CD4-positive, alpha-beta memory T cell (primary cell): ENCODE measurements around the gene GYS1. TPM values are rescaled to one million over a fixed set of nuclear protein-coding genes. Genes with fewer than 3 reads are reported as not detected.

Experiments
- CTCF ChIA-PET: fragments of 350-600 bp; sonication (Branson Sonifier 250); formaldehyde crosslinking; loops from one replicate; lab custom pipeline; 2021; ENCODE audit warnings: inconsistent platforms; ENCODE audit not compliant: partially characterized antibody; lab: Charles Lee
- POLR2A ChIA-PET: fragments of 350-600 bp; sonication (Branson Sonifier 250); formaldehyde crosslinking; loops from one replicate; lab custom pipeline; 2021; ENCODE audit not compliant: partially characterized antibody; lab: Charles Lee
- DNase-seq, 5 donors: peaks; one replicate each; pipeline versions ENCODE4 v3.0.0 to v3.0.0-alpha.2; 2020 to 2022; ENCODE audit warnings: mixed read lengths in 1 of 5
- H3K27ac ChIP-seq: one replicate; pipeline ENCODE4 v1.7.0; 2013; ENCODE audit warnings: low read depth, low read length
- H3K27me3 ChIP-seq: 2 replicates; pipeline ENCODE4 v1.7.0; 2013; ENCODE audit warnings: mild to moderate bottlenecking, low read length, moderate library complexity; ENCODE audit not compliant: insufficient read depth
- H3K36me3 ChIP-seq: 2 replicates; pipeline ENCODE4 v1.7.0; 2013; ENCODE audit warnings: mild to moderate bottlenecking, low read length, moderate library complexity; ENCODE audit not compliant: insufficient read depth
- H3K4me1 ChIP-seq: 2 replicates; pipeline ENCODE4 v1.7.0; 2013; ENCODE audit warnings: mild to moderate bottlenecking, low read length, moderate library complexity; ENCODE audit not compliant: insufficient read depth
- H3K4me3 ChIP-seq, 2 donors: one replicate each; pipeline ENCODE4 v1.7.0; 2013; ENCODE audit warnings: low read length in 2 of 2, mild to moderate bottlenecking in 1 of 2
- H3K9me3 ChIP-seq, 2 donors: one replicate each; pipeline ENCODE4 v1.7.0; 2013; ENCODE audit warnings: low read length in 2 of 2, control low read depth in 1 of 2; ENCODE audit not compliant: control insufficient read depth in 1 of 2
- H3K27ac Mint-ChIP-seq, 7 donors: one replicate each; pipeline ENCODE4 v1.8.0; 2020 to 2021; ENCODE audit warnings: mixed read lengths in 7 of 7, mild to moderate bottlenecking in 6 of 7, inconsistent platforms in 3 of 7, moderate library complexity in 3 of 7
- H3K27me3 Mint-ChIP-seq, 2 donors: one replicate each; pipeline ENCODE4 v1.8.0; 2020 to 2021; ENCODE audit warnings: mixed read lengths in 2 of 2
- H3K36me3 Mint-ChIP-seq, 2 donors: one replicate each; pipeline ENCODE4 v1.8.0; 2020 to 2021; ENCODE audit warnings: mixed read lengths in 2 of 2, inconsistent platforms in 1 of 2, mild to moderate bottlenecking in 1 of 2
- H3K4me1 Mint-ChIP-seq, 4 donors: one replicate each; pipeline ENCODE4 v1.8.0; 2020 to 2021; ENCODE audit warnings: mixed read lengths in 4 of 4, mild to moderate bottlenecking in 1 of 4
- H3K4me3 Mint-ChIP-seq, 8 donors: one replicate each; pipeline ENCODE4 v1.8.0; 2020 to 2021; ENCODE audit warnings: mixed read lengths in 8 of 8, mild to moderate bottlenecking in 7 of 8, moderate library complexity in 6 of 8, inconsistent platforms in 3 of 8
- H3K9me3 Mint-ChIP-seq, 8 donors: one replicate each; pipeline ENCODE4 v1.8.0; 2020 to 2021; ENCODE audit warnings: mixed read lengths in 8 of 8, mild to moderate bottlenecking in 5 of 8, inconsistent platforms in 3 of 8, moderate library complexity in 1 of 8
- intact Hi-C: fragments of 100-400 bp; cut with micrococcal nuclease; formaldehyde crosslinking; loops from one replicate; pipeline ENCODE4 v1.15.1; 2023
- polyA plus RNA-seq, 2 donors: library from polyadenylated mRNA; unstranded; fragments of 300-500 nt; fragmentation: Illumina TruSeq; gene quantifications; one replicate each; pipeline ENCODE4 v1.2.3, GENCODE V29; 2021
- total RNA-seq, 2 experiments: library from RNA; stranded (reverse); gene quantifications; one replicate each; pipeline ENCODE4 v1.2.3, GENCODE V29; 2021

GYS1 gene
- total and polyA plus RNA-seq, 4 experiments from 2014 or later = 30.6 to 56.4 (median 43.8) TPM

GRCh38 chr19:49010453-49010852 is 17.3 kb upstream of the GYS1 start:
- CTCF ChIA-PET = interaction anchor here (3.1 to 3.3 kb wide), 2 partner anchors 12 to 17 kb away, joined by 10 to 24 read pairs; partner anchors contain the start of genes GYS1 and RUVBL2
- intact Hi-C loops = no loop called here
- Histone ChIP-seq H3K36me3 (peaks cover 19% of the 10 kb centered on the region), H3K4me1 (no peaks in the 10 kb centered on the region), H3K27ac (no peak overlapping the region), H3K27me3 (no peaks in the 10 kb centered on the region), H3K9me3 (no peaks in the 10 kb centered on the region), H3K4me3 (no peak overlapping the region)
- Mint-ChIP-seq H3K27ac (no peak overlapping the region), H3K4me3 (no peak overlapping the region), H3K9me3 (no peaks in the 10 kb centered on the region), H3K36me3 (peaks cover 14 to 45% of the 10 kb centered on the region in 2 donors), H3K4me1 (no peaks in the 10 kb centered on the region), H3K27me3 (no peaks in the 10 kb centered on the region)
- no peak for DNase-seq
- POLR2A ChIA-PET = interaction anchor here (0.9 kb wide), 1 partner anchor 8 kb away, joined by 3 read pairs; no protein-coding TSS in a partner anchor

GRCh38 chr19:49009828-49010227 is 16.7 kb upstream of the GYS1 start:
- Mint-ChIP-seq H3K27ac (no peak overlapping the region), H3K4me3 (no peak overlapping the region), H3K9me3 (no peaks in the 10 kb centered on the region), H3K4me1 (no peaks in the 10 kb centered on the region), H3K27me3 (no peaks in the 10 kb centered on the region), H3K36me3 (peaks cover 18 to 44% of the 10 kb centered on the region in 2 donors)
- H3K9me3 ChIP-seq = no peaks in the 10 kb centered on the region
- DNase-seq = no peak
- no peak overlapping the region for H3K27ac ChIP-seq
- H3K4me3 ChIP-seq = no peak overlapping the region
- no peaks in the 10 kb centered on the region for H3K27me3 ChIP-seq
- ChIA-PET CTCF (interaction anchor here (3.1 to 3.3 kb wide), 2 partner anchors 11 to 16 kb away, joined by 10 to 24 read pairs; partner anchors contain the start of genes GYS1 and RUVBL2), POLR2A (interaction anchor here (0.9 kb wide), 1 partner anchor 9 kb away, joined by 3 read pairs; no protein-coding TSS in a partner anchor)
- intact Hi-C loops = no loop called here
- no peaks in the 10 kb centered on the region for H3K4me1 ChIP-seq
- peaks cover 24% of the 10 kb centered on the region for H3K36me3 ChIP-seq

DNA sequence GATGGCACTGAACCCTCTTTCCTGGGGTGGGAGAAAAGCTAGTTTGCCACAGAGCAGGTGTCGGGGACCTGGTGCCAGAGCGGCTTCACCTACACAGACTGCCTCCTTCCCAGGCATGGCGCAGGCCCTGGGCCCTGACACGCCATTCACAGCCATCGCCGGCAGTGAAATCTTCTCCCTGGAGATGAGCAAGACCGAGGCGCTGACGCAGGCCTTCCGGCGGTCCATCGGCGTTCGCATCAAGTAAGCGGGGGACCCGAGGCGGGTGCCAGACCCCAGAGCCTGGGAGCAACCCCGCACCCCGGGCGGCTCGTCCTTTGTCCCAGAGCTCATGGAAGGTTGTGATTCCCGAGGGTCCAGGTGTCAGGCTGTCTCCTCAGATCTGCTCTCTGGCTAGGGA is 13.8 kb upstream of the GYS1 start:
- Histone ChIP-seq H3K4me1 (no peaks in the 10 kb centered on the region), H3K27ac (no peak overlapping the region), H3K27me3 (no peaks in the 10 kb centered on the region), H3K36me3 (peaks cover 17% of the 10 kb centered on the region), H3K9me3 (no peaks in the 10 kb centered on the region), H3K4me3 (no peak overlapping the region)
- intact Hi-C loops = no loop called here
- no peak overlapping the region for H3K27ac Mint-ChIP-seq
- H3K4me3 Mint-ChIP-seq = no peak overlapping the region
- no peak for DNase-seq
- ChIA-PET CTCF (no interaction called here), POLR2A (no interaction called here)
- H3K4me1 Mint-ChIP-seq = no peaks in the 10 kb centered on the region
- H3K27me3 Mint-ChIP-seq = no peaks in the 10 kb centered on the region
- H3K36me3 Mint-ChIP-seq = peaks cover 21 to 43% of the 10 kb centered on the region in 2 donors
- H3K9me3 Mint-ChIP-seq = no peaks in the 10 kb centered on the region

DNA sequence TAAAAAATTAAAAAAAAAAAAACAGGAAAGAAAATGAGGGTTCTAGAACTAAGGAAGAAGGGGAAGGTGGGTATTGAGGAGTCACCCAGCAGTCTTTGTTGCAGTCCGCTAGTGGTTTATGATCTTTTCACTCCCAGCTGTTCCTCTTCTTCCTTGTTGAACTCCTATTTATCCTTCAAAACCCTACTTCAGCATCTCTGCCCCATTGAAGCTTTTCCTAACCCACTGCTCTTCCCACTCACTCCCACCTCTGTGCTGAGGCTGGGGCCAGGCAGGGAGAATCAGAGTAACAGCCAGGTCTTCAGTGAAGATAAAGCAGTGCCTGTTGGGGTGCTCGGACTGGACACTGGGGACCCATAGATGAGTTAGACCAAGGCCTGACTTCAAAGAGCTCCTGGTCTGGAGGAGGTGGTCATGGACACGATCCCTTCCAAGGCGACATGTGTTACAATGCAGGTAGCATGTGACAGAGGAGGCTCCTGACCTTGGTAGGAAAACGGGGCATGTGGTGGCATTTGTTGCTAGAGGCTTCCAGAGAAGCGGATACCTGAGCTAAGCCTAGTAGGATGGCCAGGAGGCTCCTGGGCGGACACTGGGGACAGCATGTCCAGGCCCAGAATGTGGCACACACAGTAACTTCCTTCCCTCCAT is 12.0 kb upstream of the GYS1 start:
- peaks cover 12 to 34% of the 10 kb centered on the region in 2 donors for H3K36me3 Mint-ChIP-seq
- intact Hi-C loops = no loop called here

DNA sequence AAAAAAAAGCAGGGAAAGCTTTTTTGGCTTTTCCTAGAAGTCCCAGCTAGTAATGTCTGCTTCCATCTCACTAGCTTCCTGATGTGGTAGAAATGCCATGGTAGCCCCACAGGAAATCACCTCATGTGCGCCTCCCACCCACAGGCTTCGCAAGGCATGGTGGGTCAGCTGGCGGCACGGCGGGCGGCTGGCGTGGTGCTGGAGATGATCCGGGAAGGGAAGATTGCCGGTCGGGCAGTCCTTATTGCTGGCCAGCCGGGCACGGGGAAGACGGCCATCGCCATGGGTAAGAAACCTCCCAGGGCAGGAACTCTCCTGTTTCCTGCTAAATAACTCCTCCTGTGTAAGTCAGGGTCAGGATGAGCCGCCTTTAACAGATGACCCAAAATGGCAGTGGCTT is 11.0 kb upstream of the GYS1 start:
- Mint-ChIP-seq H3K9me3 (no peaks in the 10 kb centered on the region), H3K4me3 (no peak overlapping the region), H3K4me1 (peaks cover 3 to 8% (median 7%) of the 10 kb centered on the region in 4 donors), H3K36me3 (peaks cover 10 to 33% of the 10 kb centered on the region in 2 donors), H3K27ac (no peak overlapping the region), H3K27me3 (no peaks in the 10 kb centered on the region)
- H3K36me3 ChIP-seq = peaks cover 11% of the 10 kb centered on the region
- ChIA-PET POLR2A (interaction anchor here (0.7 kb wide), 1 partner anchor 10 kb away, joined by 4 read pairs; no protein-coding TSS in a partner anchor), CTCF (interaction anchor here (0.9 to 1.2 kb wide), 2 partner anchors 11 to 14 kb away, joined by 4 to 5 read pairs; partner anchors contain the start of genes GYS1 and RUVBL2)
- DNase-seq = no peak
- H3K9me3 ChIP-seq = no peaks in the 10 kb centered on the region
- H3K4me3 ChIP-seq = no peak overlapping the region
- intact Hi-C loops = no loop called here
- no peaks in the 10 kb centered on the region for H3K4me1 ChIP-seq
- H3K27me3 ChIP-seq = no peaks in the 10 kb centered on the region
- no peak overlapping the region for H3K27ac ChIP-seq

More for the DNA sequence above, 12.0 kb upstream of the GYS1 start:
- H3K4me3 Mint-ChIP-seq = no peak overlapping the region
- peaks cover 11% of the 10 kb centered on the region for H3K36me3 ChIP-seq
- H3K9me3 Mint-ChIP-seq = no peaks in the 10 kb centered on the region
- CTCF ChIA-PET = no interaction called here
- POLR2A ChIA-PET = no interaction called here
- no peak for DNase-seq
- H3K9me3 ChIP-seq = no peaks in the 10 kb centered on the region
- H3K27ac ChIP-seq = no peak overlapping the region
- H3K27ac Mint-ChIP-seq = no peak overlapping the region
- no peak overlapping the region for H3K4me3 ChIP-seq
- H3K4me1 ChIP-seq = no peaks in the 10 kb centered on the region
- H3K4me1 Mint-ChIP-seq = peaks cover 0 to under 1% (median 0%) of the 10 kb centered on the region in 4 donors
- H3K27me3 ChIP-seq = no peaks in the 10 kb centered on the region
- H3K27me3 Mint-ChIP-seq = no peaks in the 10 kb centered on the region

- Histone ChIP-seq H3K36me3 (no peaks in the 10 kb centered on the region), H3K27me3 (no peaks in the 10 kb centered on the region), H3K4me3 (no peak overlapping the region), H3K27ac (no peak overlapping the region), H3K4me1 (peaks cover 3% of the 10 kb centered on the region), H3K9me3 (no peaks in the 10 kb centered on the region)
- H3K27me3 Mint-ChIP-seq = no peaks in the 10 kb centered on the region
- intact Hi-C loops = loop anchor here (2.0 to 10.0 kb wide), 2 partner anchors 55 to 199 kb away; partner anchors contain the start of gene CGB7
- DNase-seq = peak; percentile 64 to 76 (median 69)
- peaks cover 7 to 24% (median 15%) of the 10 kb centered on the region in 4 donors for H3K4me1 Mint-ChIP-seq
- CTCF ChIA-PET = interaction anchor here (0.8 to 3.6 kb wide), 20 partner anchors 8 to 204 kb away, joined by 3 to 24 read pairs (median 4); no protein-coding TSS in a partner anchor
- peaks cover 7 to 16% of the 10 kb centered on the region in 2 donors for H3K36me3 Mint-ChIP-seq
- H3K27ac Mint-ChIP-seq = peak overlapping the region in 1 of 7 donors; percentile 46
- POLR2A ChIA-PET = interaction anchor here (0.7 to 1.4 kb wide), 4 partner anchors 12 to 98 kb away, joined by 3 to 8 read pairs (median 4); no protein-coding TSS in a partner anchor
- peak overlapping the region in 1 of 8 donors; percentile 8 for H3K4me3 Mint-ChIP-seq
- H3K9me3 Mint-ChIP-seq = no peaks in the 10 kb centered on the region
Observed at GRCh38 chr19:48999481-49000325, 6.6 kb upstream of the GYS1 start.
